SK-N-MC (cell line): ENCODE results near the gene KCNG2.
"Not testable (repeated sequence)": the region's sequence is repeated elsewhere in the genome, so short reads cannot be mapped to it uniquely, and the experiment has no call there.

Source experiments
- DNase-seq: peaks from one replicate; pipeline ENCODE4 v3.0.0-alpha.2; 2011; ENCODE audit warnings: low read depth, low spot score
- H3K27ac ChIP-seq: fragments of 200-600 bp; sonication (generic); 2 replicates; pipeline ENCODE4 v1.5.1; 2016; ENCODE audit warnings: mixed run types
- H3K36me3 ChIP-seq: fragments of 200-600 bp; sonication (generic); 2 replicates; pipeline ENCODE4 v1.6.1; 2017; ENCODE audit warnings: antibody characterized with exemption, low read length, mixed read lengths; ENCODE audit not compliant: insufficient read depth
- H3K4me3 ChIP-seq: fragments of 200-600 bp; sonication (generic); 2 replicates; pipeline ENCODE4 v1.5.1; 2016
- H3K9ac ChIP-seq: fragments of 200-600 bp; sonication (generic); 2 replicates; pipeline ENCODE4 v1.8.0; 2017; ENCODE audit warnings: mixed run types, mixed read lengths; ENCODE audit not compliant: insufficient read length
- H3K9me3 ChIP-seq: fragments of 200-600 bp; sonication (generic); 2 replicates; pipeline ENCODE4 v1.6.1; 2017; ENCODE audit warnings: low read depth, mild to moderate bottlenecking, antibody characterized with exemption, low read length, moderate library complexity, mixed read lengths
- EZH2 ChIP-seq: fragments of 200-600 bp; sonication (generic); IDR thresholded peaks from one replicate; pipeline ENCODE4 v1.6.1; 2017; ENCODE audit warnings: antibody characterized with exemption
- FOXP2 ChIP-seq: optimal IDR thresholded peaks from 2 replicates; pipeline ENCODE3; 2011; ENCODE audit warnings: mild to moderate bottlenecking, moderate library complexity; ENCODE audit not compliant: insufficient read depth; ENCODE audit errors: extremely low read length, control extremely low read depth
- POLR2AphosphoS5 ChIP-seq: IDR thresholded peaks from 2 replicates; pipeline ENCODE4 v1.6.1; 2012; ENCODE audit warnings: mild to moderate bottlenecking, low read depth, low read length, borderline replicate concordance

KCNG2 gene

DNA sequence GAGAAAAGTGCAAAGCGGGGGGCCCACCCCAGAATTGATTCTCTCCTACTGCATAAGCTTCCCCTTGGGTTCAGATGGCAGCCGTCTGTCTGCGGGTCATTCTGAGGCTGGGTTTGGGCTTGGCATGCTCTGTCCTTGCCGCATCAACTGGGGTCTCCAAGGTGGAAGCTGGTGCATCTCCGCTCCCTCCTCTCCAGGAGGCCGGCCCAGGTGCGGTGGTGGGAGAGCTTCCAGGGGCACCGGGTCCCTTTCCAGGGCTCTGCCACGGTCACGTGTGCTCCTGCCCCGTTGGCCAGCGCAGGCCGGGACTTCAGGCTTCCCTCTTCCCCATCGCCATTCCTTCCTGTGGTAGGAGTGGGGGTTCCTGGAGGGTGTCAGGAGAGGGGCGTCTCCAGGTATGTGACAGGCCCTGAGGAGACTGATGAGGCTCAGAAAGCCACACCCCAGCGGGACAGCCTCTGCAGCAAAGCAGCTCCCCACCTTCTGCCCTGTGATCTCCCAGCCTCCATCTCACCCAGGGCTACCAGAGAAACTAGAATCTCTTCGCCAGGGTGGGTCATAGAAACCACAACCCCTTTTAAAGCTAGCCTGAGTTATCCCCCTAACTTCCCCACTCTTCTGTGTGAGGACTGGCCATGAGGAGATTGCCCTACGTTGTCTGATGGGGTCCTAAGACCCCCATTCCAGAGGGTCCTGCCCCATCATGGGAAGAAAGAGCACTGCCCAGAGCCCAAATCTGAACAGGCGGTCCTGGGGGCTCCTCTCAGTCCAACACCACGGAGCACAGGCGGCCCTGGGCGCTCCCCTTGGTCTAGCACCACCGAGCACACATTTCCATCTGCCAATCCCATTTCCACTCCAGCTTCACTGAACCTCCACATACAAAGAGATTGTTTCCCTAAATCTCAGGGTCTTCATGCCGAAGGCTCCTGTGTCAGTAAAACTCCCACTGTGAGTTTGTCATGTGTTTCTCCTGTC lies 77.1 kb downstream of the KCNG2 start:
- H3K4me3 ChIP-seq: no peak overlapping the region
- TF ChIP-seq FOXP2 (no peak), POLR2AphosphoS5 (no peak), EZH2 (no peak)
- DNase-seq: no peak

DNA sequence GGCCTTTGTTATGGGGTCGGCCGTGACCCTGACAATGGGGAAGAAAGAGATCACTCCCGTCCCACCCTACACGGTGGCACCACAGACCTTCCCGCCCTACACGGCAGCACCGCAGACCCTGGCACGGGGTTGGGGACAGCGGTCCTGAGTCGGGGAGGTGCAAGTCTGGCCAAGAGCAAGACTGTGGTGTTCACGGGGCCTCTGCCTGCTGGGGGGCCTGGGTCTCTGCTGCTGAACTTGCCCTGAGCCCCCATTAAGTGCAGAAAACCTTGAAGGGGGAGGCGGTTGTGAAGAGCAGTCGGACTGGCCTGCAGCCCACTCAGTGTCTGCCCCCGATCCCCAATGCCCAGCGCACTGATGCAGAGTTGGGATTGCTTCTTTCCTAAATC lies 77.8 kb downstream of the KCNG2 start:
- no peaks in the 10 kb centered on the region for H3K9me3 ChIP-seq
- H3K27ac ChIP-seq: no peak overlapping the region
- H3K9ac ChIP-seq: no peak overlapping the region
- TF ChIP-seq POLR2AphosphoS5 (no peak), FOXP2 (no peak), EZH2 (no peak)
- H3K36me3 ChIP-seq: no peaks in the 10 kb centered on the region
- H3K4me3 ChIP-seq: no peak overlapping the region
- DNase-seq: no peak

More for the DNA sequence above, 77.1 kb downstream of the KCNG2 start:
- Histone ChIP-seq H3K27ac (no peak overlapping the region), H3K9me3 (no peaks in the 10 kb centered on the region), H3K9ac (no peak overlapping the region), H3K36me3 (no peaks in the 10 kb centered on the region)

DNA sequence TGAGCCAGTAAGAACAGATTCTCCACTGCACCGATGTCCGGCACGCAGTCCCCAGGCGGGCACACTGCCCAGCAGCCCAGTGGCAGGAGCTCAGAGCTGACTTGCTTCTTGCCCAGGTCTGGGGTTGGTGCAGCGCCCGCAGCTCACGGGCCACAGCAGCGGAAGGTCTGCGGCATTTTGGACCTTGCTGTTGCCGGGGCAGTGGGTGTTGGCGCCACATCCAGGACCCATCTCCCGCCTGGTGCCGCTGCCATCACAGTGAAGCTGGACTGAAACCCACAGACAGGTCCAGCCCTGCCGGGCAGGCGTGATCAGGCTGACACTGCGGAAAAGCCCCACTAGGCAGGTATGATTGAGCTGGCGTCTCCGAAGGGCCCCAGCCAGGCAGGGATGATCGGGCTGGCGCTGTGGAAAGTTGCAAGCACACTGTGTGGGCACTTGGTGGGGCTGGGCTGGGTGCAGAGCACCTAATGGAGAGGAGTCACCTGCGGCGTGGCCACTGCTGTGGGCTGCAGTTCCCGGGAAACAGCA lies 78.3 kb downstream of the KCNG2 start:
- H3K36me3 ChIP-seq: no peaks in the 10 kb centered on the region
- no peak overlapping the region for H3K27ac ChIP-seq
- no peak overlapping the region for H3K4me3 ChIP-seq
- no peak overlapping the region for H3K9ac ChIP-seq
- no peak for DNase-seq
- no peak for TF ChIP-seq POLR2AphosphoS5
- TF ChIP-seq FOXP2: no peak
- H3K9me3 ChIP-seq: no peaks in the 10 kb centered on the region

DNA sequence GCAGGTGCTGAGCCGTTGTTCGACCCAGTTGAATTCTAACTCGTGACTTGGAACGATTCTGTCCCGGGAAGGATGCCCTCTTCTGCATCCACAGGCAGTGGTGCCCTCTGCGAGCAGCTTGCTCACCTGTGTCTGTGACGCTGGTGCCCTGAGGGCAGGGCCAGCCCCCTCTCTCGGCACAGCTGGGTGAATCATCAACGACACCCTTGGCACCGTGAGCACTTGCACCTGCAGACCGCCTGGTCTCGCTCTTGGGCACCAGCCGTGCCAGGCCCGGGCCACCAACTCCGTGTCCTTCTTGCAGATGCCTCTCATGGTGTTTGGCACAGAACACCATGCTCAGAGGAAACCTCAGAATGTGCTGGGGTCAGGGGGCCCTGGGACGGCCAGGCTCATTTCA lies 78.8 kb downstream of the KCNG2 start:
- Histone ChIP-seq H3K9me3 (no peaks in the 10 kb centered on the region), H3K4me3 (no peak overlapping the region), H3K27ac (no peak overlapping the region), H3K9ac (no peak overlapping the region), H3K36me3 (no peaks in the 10 kb centered on the region)
- no peak for DNase-seq
- TF ChIP-seq FOXP2 (no peak), EZH2 (no peak), POLR2AphosphoS5 (no peak)

DNA sequence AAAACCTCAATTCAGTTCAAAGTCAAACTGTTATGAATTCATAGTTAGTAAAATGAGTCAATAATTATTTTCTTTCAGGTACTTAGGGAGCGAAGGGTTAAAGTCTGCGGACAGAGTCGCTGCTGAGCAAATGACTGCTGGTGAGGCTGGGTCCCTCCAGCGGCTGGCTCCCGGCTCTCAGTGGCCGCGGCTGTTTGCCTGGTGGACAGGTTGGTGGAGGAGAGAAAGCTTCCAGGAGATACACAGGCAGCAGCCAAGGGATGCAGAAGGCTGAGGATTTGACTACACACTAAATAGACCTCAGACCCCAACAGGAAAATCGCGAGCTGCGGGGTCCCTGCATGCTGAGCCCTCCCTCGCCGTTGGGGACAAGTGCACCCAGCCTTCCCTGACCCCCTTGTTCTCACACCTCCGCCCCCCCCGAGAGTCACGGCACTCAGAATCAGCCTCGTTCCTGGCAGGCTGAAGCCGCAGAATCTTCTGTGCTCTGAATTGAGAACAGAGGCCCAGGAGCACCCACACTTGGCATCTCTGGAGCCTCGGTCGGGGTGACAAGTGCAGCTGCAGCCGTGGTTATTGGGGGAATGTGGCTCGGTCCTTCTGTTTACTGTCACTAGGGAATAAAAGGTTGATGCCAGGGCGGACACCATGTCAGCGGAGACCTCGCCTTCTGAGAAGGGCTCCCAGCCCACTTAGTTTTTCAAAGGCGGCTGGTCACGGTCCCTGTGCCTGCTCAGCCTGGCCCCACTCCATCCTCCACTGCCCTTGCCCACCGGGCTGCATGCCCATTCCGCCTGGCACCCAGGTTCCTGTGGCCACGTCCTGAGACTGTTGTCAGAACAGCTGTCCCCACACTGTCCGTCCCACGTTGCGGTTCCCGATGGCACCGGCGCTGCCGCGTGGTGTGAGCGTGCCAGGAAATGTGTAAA lies 79.7 kb downstream of the KCNG2 start:
- Histone ChIP-seq H3K36me3 (no peaks in the 10 kb centered on the region), H3K4me3 (no peak overlapping the region), H3K9me3 (no peaks in the 10 kb centered on the region), H3K9ac (no peak overlapping the region), H3K27ac (no peak overlapping the region)
- no peak for TF ChIP-seq EZH2
- TF ChIP-seq FOXP2: no peak
- TF ChIP-seq POLR2AphosphoS5: no peak
- no peak for DNase-seq

DNA sequence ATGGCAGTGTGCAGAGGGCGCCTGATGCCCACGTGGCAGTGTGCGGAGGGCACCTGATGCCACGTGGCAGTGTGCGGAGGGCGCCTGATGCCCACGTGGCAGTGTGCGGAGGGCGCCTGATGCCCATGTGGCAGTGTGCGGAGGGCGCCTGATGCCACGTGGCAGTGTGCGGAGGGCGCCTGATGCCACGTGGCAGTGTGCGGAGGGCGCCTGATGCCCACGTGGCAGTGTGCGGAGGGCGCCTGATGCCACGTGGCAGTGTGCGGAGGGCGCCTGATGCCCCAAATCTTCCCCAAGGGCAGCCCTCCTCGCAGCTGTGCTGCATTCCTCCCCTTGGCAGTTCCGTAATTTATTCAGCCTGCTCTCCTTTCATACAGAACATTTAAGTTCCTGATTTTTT lies 80.5 kb downstream of the KCNG2 start:
- H3K27ac ChIP-seq, H3K9me3 ChIP-seq, H3K4me3 ChIP-seq, H3K9ac ChIP-seq, DNase-seq, H3K36me3 ChIP-seq: not testable (repeated sequence)

DNA sequence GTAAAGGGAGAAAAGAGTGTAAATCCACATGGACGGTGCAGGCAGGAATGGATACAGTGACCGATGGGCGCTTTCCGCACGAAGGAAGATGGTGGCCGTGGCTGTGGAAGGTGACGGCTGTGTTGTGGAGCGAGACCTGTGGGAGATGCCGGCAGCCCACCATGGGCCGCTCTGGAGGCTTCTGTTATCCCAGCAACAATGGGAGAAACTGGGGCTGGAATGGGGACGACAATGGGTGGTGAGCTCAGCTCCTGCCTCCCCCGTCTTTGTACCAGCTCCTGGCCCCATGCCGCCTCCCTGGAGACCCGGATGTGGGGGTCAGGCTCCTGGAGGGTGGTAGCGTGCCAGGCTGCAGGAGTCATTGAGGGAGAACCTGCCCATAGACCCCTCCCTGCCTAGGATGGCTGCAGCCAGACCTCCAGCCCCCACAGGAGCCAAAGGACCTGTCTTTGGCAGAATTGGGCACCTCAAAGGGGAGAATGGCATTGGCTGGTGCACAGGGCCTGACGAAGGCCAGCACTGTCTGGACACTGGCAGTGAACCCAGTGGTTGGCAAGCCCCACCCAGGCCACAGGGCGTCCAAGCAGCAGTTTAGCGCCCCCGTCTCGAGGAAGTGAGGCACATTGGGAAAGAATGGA lies 81.1 kb downstream of the KCNG2 start:
- TF ChIP-seq FOXP2: no peak
- no peak for TF ChIP-seq POLR2AphosphoS5
- TF ChIP-seq EZH2: no peak
- H3K27ac ChIP-seq: no peak overlapping the region
- no peaks in the 10 kb centered on the region for H3K9me3 ChIP-seq
- H3K9ac ChIP-seq: no peak overlapping the region
- H3K4me3 ChIP-seq: no peak overlapping the region
- DNase-seq: no peak
- H3K36me3 ChIP-seq: no peaks in the 10 kb centered on the region

DNA sequence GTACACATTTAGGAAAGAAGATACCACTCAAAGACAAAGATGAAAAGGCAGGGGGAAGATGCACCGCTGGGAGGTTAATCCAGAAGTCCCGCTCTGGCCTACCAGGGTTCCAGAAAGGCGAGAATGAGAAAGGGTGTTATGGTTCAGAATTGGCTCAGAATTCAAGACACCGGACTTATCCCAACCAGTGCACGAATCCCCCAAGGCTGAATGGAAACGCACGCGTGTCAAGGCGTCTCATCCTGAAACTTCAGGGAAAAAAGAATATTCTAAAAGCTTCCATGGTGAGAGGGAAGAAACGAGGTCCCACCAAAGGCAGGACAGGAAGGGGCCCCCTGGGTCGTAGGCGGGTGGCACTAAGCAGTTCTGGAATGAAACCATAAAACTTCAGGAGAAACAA lies 81.8 kb downstream of the KCNG2 start:
- TF ChIP-seq EZH2: no peak
- TF ChIP-seq FOXP2: no peak
- no peak for TF ChIP-seq POLR2AphosphoS5
- Histone ChIP-seq H3K4me3 (no peak overlapping the region), H3K36me3 (no peaks in the 10 kb centered on the region), H3K9me3 (no peaks in the 10 kb centered on the region), H3K27ac (no peak overlapping the region), H3K9ac (no peak overlapping the region)
- DNase-seq: no peak

DNA sequence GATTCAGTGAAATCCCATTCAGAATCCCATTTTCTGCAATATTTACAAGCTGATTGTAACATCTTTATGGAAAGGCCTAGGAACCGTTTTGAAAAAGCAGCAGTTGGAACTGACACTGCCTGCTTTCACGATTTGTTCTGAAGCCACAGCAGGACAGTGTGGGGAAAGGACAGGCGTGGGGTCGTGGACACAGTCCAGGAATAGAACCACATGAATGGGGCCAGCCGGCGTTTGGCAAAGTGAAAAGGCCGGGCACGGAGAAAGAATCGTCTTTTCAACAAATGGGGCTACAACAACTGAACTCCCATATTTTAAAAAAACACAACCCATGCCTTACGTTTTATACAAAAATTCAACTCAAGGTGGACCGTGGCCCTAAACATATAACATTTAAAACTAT lies 84.0 kb downstream of the KCNG2 start:
- no peak overlapping the region for H3K27ac ChIP-seq
- DNase-seq: no peak
- H3K36me3 ChIP-seq: no peaks in the 10 kb centered on the region
- no peak overlapping the region for H3K9ac ChIP-seq
- H3K4me3 ChIP-seq: no peak overlapping the region
- H3K9me3 ChIP-seq: no peaks in the 10 kb centered on the region
- TF ChIP-seq POLR2AphosphoS5 (no peak), FOXP2 (no peak), EZH2 (no peak)
